Epithelial cell of prostate (primary cell): ENCODE results near the gene SMYD3.

ENCODE experiments used
- DNase-seq: peaks from one replicate; pipeline ENCODE4 v3.0.0-alpha.2; 2011; ENCODE audit warnings: low read depth, low spot score
- H3K27ac ChIP-seq: fragments of 450-650 bp; 2 replicates; pipeline ENCODE4 v1.5.1; 2017; ENCODE audit warnings: mild to moderate bottlenecking

The SMYD3 gene

DNA sequence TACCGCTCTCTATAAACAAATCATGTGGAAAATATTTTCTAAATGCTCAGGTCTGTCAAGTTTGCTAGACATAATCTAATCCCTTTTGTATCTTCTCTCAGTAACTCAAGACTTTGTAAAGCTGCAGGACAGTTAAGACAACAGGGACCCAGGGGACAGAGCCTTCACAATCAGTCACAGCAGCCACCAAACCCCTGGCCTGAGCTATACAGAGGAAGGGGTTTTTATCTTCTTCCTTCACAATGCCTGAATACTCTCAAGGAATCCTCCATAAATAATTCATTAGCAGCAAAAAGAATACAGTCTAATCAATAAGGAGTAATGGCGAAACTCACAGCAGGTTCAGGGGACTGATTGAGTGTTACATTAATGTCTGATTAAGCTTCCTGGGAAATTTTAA lies 368.3 kb downstream of the SMYD3 start:
- no peak for DNase-seq
- peak overlapping the region; percentile 91 for H3K27ac ChIP-seq

- H3K27ac ChIP-seq, result no peak overlapping the region
- DNase-seq, result no peak
These were observed 370.6 kb downstream of the SMYD3 start for GRCh38 chr1:246136477-246136876.

GRCh38 chr1:246134789-246135188 lies 372.3 kb downstream of the SMYD3 start:
- no peak for DNase-seq
- no peak overlapping the region for H3K27ac ChIP-seq

DNA sequence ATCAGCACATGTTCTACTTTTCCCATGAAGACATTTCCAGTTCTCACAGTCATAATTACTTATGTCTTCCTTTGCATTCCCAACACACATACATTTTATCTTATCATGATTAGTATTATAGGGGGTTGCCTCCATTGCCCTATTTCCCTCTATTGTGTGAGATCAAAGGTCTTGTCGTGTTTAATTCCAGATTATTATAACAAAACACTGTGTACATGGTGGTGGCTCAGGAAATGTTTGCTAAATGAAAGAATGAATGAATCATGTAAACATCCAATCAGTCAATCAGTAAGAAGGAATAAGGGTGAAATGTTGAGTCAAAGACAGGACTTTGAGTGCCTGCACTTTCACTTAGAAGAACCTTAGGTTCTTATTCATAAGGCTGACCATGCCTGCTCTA lies 376.0 kb downstream of the SMYD3 start:
- DNase-seq, result no peak
- H3K27ac ChIP-seq, result no peak overlapping the region

DNA sequence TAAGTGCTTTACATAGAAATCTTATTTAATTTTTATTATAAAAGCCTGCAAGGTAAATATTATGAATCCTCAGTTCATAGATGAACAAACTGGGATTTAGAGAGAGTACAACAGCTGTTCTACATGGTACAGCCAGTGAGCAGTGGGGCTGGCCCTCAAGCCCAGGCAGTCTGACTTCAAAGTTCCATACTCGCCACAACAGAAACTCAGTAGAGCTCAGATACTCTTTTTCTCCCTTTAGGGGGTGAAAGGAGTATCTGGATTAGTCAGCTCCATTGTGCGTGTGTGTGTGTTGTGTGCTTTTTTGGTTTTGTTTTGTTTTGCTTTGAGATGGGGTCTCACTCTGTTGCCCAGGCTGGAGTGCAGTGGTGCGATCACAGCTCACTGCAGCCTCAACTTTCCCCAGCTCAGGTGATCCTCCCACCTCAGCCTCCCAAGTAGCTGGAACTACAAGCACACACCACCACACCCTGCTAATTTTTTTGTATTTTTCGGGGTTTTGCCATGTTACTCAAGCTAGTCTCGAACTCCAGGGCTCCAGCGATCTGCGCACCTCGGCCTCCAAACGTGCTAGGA lies 378.5 kb downstream of the SMYD3 start:
- no peak overlapping the region for H3K27ac ChIP-seq
- no peak for DNase-seq

GRCh38 chr1:246126580-246126979 lies 380.5 kb downstream of the SMYD3 start:
- no peak overlapping the region for H3K27ac ChIP-seq
- DNase-seq, result no peak

DNA sequence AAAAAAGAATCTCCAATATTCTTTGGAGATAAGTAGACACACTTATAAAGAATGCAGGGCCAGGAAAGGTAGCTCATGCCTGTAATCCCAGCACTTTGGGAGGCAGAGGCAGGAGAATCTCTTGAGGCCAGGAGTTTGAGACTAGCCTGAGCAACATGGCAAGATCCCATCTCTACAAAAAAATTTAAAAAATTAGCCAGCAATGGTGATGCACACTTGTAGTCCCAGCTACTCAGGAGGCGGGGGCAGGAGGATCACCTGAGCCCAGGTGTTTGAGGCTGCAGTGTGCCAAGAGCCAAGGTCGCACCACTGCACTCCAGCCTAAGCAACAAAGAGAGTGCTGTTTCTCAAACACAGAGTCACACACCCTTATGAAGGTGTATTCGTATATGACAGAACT lies 385.0 kb downstream of the SMYD3 start:
- DNase-seq, result no peak

GRCh38 chr1:246121533-246121932 lies 385.5 kb downstream of the SMYD3 start:
- no peak overlapping the region for H3K27ac ChIP-seq

More for the DNA sequence above, 385.0 kb downstream of the SMYD3 start:
- H3K27ac ChIP-seq, result no peak overlapping the region

GRCh38 chr1:246117066-246117791 lies 389.9 kb downstream of the SMYD3 start:
- H3K27ac ChIP-seq, result no peak overlapping the region
- DNase-seq, result no peak

More at GRCh38 chr1:246121533-246121932, 385.5 kb downstream of the SMYD3 start:
- no peak for DNase-seq

DNA sequence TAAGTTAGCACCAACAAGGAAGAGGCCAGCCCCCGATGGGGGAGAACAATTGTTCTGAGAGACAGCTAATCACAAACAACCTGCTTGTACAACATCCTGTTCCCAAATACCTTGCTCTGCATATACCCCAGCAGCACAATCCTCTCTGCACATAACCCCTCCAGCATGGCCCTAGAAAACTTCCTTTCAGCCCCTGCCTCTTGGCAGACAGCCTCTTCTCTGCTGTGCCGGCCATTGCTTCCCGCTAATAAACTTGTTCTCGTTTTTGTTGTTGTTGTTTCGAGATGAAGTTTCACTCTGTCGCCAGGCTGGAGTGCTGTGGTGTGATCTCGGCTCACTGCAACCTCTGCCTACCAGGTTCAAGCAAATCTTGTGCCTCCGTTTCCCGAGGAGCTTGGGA lies 392.7 kb downstream of the SMYD3 start:
- DNase-seq, result no peak
- no peak overlapping the region for H3K27ac ChIP-seq

DNA sequence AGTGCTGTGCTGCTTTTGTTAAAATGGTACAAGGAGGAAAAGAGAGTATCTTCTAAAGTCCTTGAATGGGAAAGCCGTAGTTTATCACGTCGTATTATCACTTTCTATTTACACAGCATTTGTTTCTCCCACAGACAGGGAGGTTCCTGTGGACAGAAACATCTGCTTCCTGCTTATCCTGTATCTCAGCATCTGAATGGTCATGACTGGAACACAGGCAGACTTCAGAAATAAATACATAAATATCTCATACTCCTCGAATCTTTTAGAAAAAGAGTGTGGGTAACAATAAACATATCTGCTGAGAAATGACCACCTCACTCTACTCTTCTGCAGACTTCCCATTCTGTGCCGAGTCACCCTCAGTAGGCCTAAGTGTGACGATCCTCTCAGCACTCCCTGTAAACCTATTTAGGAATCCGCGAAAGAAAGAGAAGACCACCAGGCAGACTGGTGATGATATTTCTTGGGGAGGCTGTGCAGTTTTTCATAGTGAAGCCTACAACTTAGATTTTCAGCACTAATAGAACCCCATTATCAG lies 393.5 kb downstream of the SMYD3 start:
- no peak for DNase-seq
- no peak overlapping the region for H3K27ac ChIP-seq

DNA sequence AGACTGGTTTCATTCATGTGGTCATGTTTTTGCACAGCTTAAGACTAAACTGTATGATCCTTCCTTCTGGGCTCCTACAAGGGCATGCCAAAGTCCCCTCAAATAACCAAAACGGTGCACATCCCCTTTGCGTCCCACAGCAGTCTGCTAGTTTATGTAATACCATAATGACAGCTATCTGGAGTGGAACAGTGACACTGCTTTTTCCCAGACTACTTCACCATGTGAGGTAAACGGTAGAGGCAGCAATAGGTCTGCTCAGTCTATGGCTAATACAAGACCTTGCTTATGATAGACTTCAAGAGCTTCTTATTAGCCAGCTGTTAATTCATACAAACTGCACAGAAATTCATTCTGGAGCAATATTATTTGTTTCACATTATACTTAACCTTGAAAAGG lies 395.5 kb downstream of the SMYD3 start:
- DNase-seq, result no peak
- no peak overlapping the region for H3K27ac ChIP-seq

DNA sequence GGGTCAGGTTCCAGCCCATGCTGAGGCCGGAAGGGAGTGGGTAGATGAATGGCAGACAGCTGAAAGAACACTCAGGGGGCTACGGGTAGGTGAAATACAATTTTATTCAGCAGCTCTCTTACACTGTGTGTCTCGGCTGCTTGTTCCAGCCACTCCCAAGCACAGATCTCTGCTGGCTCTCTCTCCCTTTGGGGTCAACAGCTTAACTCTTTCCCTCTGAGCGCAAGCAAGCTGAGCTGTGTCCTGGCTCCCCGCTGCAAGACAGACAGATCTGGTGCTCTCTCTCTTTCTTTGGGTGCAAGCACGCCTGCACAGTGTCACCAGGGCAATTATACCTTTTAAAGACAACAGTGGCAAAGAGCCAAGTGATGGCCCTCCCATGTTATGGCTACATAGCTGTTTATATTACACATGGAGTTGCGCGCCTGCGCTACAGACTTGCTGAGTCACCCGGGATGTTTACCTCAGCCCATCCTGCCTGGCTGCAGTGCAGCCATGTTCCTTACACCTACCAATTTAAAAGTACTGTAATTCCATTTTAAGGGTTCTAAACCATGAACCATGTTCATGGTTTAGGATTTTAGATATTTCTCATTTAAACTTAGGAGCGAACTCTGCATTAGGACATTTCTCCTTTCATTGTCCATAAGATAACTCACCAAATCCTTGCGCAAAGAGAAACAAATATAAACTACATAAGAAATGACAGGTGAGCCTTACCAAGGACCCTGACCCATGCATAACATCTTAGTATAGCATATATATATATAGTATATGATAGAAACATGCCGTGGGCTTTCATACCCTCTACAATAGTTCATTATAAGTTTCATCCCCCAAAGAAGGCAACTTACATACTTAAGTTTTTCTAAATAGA lies 396.5 kb downstream of the SMYD3 start:
- H3K27ac ChIP-seq, result no peak overlapping the region
- no peak for DNase-seq

- H3K27ac ChIP-seq, result no peak overlapping the region
- no peak for DNase-seq
These were observed 398.7 kb downstream of the SMYD3 start for GRCh38 chr1:246108278-246108925.

DNA sequence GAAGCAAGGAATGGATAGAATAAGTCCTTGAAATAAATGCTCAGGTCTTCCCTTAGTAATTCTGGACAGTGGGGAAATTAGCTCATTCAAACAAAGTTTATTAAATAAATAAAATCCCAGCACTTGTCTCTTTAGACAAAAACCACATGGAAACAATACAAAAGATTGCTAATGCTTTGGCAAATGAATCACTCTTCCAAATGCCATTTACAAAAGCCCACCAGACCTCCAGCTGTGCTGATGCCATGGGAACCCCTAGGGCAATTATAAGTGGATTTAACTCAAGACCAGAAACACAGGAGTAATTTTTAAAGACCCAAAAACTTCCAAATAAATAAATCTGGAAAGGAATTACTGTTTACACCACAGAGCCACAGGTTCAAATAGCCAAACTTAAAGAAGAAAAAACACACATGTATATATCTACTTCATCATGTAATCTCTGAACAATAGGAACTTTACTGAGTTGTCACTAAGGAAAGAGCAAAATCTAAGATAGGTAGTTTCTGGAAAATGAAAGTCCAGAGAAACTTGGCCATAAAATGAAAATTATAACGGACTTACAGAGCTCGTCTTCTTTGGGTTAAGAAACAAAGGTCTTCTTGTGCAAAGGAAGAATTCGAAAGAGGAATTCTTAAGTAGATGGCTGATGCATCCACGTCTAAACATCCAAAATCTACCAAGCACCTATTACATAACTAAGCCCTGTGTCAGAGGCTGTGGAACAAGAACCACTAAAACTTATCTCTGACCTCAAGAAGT lies 399.4 kb downstream of the SMYD3 start:
- DNase-seq, result no peak
- H3K27ac ChIP-seq, result no peak overlapping the region

DNA sequence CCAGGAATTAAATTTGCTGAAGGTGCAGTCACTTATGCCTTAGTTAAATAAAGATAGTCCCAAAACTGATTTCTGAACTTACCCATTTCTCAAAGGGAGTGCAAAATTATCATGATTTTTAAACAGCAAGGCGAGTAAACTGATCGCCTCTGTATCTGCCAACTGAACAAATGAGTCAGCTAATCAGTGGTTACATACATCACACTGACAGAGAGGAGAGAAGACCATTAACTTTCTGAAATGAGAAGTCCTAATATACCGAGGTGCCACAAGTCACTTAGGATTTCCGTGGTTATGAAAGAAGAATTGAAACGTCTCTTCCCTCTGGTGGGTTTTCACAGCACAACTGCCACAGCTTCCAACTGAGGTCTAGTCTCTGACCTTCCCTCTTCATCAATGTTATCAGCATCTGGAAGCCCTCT lies 400.7 kb downstream of the SMYD3 start:
- no peak overlapping the region for H3K27ac ChIP-seq
- no peak for DNase-seq

GRCh38 chr1:246104927-246105326 lies 402.2 kb downstream of the SMYD3 start:
- no peak overlapping the region for H3K27ac ChIP-seq

DNA sequence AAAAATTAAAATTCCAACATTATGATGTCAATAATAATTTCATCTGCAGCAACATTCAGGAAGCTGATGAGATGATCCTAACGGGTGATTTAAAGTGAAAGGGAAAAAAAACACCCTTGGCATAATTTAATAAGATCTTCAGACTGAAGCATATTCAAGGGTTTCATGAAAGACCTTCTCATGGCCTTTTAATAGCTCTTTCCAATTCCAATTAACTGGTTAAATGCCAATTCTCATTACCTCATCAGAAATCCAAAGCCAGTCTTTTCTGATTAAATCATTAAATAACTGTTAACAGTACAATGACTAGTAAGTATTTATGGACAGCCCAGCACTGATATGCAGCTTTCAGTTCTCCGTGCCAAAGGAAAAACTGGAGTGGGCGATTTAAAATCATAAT lies 407.5 kb downstream of the SMYD3 start:
- H3K27ac ChIP-seq, result no peak overlapping the region
- DNase-seq, result no peak

More at GRCh38 chr1:246104927-246105326, 402.2 kb downstream of the SMYD3 start:
- DNase-seq, result no peak

DNA sequence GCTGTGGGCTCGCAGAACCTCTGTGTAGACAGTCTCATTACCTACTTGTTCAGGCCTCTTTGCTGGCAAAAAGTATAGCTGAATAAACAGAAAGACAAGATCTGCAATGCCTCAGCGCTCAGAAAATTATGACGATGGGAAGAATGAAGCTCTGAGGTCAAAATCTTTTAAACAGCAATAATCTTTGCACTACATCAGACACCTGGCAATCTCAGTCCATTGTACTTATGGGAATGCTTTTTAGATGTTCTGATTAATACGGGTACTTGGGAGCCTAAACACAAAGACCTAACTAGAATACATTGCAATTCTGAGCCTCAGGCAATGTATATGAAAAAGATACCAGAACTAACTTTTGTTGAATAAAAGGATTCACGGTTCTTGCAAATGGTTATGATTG lies 410.7 kb downstream of the SMYD3 start:
- no peak overlapping the region for H3K27ac ChIP-seq
- no peak for DNase-seq

DNA sequence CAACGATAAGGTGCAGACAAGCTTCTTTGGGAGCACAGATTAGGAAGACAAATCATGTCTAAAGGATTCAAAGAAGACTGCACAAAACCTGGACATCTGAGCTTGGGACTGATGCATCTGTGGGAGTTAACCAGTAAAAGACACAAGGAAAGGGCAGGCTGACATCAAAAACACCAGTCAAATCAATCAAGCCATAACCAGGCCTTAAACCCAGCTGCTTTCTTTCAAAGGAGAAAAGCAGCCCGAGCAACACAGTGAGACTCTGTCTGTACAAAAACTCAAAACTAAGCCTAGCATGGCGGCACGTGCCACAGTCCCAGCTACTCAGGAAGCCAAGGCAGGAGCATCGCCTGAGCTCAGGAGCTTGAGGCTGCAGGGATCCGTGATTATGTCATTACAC lies 411.6 kb downstream of the SMYD3 start:
- no peak for DNase-seq
- H3K27ac ChIP-seq, result no peak overlapping the region
